Effector CD8-positive, alpha-beta T cell (primary cell): ENCODE data around the gene JPT2.
"Not testable (repeated sequence)": the region's sequence is repeated elsewhere in the genome, so short reads cannot be mapped to it uniquely, and the experiment has no call there.

Experiments used
- DNase-seq: peaks from one replicate; lab custom pipeline; 2025; lab: John Stamatoyannopoulos, UW

The JPT2 gene

DNA sequence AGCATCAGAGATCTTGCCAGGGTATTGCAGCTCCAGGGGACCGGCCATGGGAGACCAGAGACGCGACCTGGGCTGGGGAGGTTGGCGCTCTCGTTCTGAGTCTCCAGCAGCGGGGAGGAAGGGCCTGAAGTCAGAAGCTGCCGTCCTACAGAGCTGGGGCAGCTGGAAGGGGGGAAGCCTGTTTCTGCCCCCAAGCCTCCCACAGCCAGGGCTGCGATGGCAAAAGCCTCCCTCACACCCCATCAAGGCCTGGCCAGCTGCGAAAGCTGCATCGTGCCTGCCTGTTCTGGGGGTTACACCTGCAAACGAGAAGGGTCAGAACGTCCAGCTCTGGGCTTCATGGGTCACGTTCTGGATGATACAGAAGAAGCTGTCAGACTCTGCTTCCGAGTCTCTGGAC, 54.0 kb downstream of the JPT2 start:
- no peak for DNase-seq

DNA sequence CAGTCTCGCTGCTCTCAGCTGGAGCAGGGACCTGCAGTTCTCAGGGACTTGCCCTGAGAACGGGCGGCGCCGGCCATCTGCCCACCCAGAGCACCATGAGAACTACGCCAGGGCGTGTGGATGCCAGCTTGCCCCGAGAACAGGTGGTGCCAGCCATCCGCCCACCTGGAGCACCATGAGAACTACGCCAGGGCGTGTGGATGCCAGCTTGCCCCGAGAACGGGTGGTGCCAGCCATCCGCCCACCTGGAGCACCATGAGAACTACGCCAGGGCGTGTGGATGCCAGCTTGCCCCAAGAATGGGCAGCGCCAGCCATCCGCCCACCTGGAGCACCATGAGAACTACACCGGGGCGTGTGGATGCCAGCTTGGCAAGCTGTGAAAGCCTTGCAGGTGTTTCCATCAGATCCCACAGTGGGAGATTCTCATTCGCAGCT, 54.5 kb downstream of the JPT2 start:
- not testable (repeated sequence) for DNase-seq

DNA sequence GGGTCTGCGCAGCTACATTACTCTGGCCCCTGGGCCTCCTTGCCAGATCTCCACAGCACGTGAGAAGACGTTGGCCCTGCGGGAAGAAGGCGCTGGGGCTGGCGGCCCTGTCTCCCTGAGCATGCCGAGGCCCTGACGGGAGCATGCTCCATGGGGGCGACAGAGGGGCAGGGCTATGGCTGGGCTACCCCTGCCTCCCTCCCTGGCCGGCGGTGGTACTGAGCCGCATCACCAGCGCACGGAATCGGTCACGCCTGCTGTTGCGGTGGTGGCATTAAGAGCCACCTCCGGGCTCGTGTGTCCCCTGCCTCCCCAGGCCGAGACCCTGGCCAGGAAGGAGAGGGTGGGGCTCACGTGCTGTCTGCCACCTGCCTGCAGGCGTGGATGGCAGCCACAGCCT, 56.0 kb downstream of the JPT2 start:
- no peak for DNase-seq

DNA sequence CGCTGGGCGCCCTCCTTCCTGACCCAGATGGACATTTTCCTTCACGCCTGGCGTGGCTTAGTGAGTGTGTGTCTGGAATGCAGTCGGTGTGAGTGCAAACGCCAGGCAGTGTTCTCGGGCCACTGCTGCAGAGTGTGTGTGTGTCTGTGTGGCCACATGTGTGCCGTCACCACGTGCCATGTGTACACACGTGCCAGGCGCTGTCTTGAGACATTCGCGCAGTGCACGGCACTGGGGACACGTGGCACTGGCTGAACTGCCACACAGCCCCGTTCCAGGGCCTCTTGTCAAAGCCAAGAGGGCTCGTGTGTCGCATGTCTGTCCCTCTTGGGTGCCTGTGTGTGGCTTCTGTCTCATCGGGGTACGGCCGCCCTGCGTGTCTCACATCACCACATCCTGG, 56.7 kb downstream of the JPT2 start:
- DNase-seq: no peak

DNA sequence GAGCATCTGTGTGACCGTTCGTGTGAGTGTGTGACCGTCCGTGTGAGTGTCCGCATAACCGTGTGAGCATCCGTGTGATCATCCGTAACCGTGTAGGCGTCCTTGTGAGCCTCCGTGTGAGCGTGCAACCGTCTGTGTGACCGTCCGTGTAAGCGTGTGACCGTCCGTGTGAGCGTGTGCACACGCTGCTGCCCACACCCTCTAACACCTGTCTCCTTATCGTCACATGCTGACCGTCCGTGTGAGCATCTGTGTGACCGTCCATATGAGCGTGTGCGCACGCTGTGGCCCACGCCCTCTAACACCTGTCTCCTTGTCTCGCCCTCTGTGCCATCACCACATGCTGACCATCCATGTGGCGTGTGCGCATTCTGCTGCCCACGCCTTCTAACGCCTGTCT, 62.2 kb downstream of the JPT2 start:
- DNase-seq: no peak

DNA sequence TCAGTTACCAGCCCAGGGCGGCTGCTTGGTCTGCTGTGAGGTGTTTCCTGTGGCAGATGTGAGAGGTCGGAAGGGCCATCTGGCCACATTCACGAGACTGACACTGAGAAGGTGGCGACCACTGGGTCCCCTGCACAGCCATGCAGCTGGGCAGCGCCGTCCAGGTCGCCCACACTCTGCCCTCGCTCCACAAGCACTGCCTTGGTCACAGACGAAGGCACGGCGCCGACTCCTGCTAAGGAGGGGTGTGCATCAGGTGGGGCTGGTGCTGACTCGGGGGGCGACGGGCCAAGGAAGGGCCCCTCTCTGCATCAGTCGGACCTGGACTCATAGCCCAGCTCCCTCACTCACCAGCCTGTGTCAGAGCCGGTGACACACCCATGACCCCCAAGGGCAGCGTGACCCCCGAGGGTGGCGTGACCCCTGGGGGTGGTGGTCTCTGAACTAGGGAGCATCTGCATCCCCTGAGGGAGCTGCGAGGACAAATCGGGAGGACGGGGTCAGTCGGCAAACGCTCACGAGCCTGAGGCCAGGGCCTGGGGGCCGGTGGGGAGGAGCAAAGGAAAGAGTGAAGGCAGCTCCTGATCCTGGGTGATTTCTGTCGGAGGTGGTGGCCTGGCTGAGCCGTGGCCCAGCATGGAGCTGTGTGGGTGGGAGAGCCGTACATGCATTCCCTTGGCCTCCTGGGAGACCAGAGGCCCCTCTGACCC, 62.9 kb downstream of the JPT2 start:
- no peak for DNase-seq

DNA sequence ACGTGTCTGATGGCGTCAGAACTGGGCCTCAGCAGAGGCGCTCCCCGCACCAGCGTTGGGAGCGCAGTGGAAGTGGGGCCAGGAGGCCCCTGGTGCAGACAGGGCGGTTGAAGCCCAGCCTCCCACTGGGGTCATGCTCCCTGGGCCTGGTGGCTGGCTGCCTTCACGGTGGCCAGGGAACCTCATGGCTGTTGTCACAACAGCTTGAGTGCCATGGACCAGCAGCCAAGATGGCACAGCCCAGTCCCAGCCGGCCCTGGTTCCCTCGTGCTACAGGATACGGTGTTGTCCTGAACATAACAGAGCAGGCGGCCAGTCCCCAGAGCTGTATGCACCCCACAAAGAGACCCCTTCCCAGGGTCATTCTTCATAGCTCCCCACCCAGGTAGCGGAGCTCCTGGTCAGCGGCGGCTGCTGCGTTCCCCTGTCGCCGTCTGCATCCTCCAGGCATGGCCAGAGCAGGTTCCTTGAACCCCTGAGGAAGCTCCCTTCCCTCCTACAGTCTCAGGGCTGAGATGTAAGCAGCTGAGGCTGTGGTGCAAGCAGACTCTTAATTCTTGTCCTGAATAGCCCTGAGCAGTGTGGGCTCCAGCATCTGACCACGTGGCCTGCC, 63.6 kb downstream of the JPT2 start:
- no peak for DNase-seq

DNA sequence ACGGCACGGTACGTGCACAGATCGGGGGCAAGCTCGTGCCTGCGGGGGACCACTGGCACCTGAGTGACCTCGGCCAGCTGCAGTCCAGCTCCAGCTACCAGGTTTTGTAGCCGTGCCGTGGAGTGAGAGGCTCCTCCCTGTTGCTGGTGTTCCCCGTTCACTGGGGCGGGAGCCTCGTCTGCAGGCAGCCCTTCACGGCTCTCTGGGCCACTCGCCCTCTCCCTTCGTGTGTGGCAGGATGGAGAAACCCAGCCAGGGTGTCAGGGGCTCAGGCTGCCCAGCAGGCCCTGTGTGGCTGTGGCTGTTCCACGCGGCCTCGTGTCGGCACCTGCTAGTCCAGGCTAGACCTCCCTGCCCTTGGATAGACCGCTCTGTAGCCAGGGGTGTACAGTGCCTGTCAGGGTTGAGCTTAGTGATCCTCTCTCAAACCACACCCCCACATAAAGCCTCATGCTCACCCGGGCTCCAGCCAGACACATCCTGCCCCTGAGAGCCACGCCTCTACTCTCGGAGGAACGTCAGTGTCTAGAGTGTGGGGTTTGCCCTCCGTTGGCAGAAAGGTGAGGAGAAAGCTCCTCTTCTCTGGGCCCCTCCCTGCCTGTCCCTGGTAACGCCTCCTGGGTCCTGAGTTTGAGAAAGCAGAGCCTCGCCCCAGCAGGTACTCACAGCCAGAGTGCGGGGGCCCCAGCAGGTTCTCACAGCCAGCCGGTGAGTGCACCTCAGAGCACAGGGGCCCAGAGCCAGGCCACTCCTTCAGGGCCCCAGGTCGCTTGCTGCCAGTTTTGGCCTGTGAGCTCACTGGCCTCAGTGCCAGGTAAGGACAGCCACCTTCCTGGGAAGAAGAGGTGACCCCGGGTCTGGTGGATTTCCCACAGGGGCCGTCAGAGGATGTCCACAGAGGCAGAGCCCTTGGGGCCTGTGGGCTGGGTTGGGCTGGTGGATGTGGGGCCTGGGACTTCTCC, 65.6 kb downstream of the JPT2 start:
- no peak for DNase-seq

DNA sequence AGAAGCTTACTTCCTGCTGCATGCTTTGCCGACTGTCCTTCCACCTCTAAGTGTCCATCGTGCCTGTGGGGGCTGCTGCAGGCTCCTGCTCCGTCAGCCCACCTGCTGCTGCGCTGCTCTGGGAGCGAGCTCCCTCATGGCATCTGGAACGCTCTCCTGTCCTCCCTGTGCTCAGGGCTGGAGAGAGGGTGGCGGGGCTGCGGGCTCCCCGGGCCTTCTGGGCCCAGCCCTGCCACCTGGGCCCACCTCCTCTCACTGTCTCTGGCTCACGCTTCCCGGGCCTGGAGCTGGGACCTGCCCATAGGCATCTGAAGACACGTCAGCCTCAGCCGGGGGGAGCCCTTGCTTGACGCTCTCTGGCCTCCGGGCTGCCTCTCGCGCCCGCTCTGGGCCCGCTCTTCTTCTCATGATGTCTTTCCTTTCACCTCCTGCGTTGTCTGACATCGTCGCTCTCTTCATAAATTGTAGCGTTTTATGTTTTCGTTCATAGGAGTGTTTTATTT, 66.3 kb downstream of the JPT2 start:
- no peak for DNase-seq

DNA sequence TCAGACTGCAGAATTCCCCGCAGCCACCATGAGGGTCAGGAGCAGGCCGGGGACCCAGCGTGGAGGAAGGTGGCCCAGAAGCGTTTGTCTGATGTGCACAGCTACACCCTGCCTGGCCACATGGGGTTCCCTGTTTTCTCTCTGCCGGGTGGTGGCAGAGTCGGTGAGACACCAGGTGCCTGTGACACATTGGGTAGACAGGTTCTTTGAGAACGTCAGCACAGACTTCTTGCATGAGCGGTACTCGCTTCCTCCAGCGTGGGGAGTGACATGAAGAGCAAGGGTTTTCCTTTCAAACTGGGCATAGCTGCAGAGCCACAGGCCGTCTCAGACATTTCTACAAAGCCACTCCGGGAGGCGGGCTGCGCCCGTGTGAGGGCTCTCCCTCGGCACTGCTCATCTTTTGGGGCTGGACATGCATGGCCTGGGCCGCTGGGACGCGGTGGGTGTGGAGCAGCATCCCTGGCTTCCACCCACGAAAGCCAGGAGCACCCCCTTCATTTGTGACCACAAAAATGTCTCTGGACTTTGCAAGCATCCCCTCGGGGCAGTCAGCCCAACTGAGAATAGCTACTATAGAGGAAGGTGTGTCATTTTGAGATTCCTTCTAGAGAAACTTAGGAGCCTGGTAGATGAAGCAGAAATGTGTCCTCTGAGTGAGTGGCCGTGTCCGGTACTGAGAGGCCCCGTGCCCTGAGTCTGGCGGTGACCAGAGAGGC, 67.3 kb downstream of the JPT2 start:
- no peak for DNase-seq

DNA sequence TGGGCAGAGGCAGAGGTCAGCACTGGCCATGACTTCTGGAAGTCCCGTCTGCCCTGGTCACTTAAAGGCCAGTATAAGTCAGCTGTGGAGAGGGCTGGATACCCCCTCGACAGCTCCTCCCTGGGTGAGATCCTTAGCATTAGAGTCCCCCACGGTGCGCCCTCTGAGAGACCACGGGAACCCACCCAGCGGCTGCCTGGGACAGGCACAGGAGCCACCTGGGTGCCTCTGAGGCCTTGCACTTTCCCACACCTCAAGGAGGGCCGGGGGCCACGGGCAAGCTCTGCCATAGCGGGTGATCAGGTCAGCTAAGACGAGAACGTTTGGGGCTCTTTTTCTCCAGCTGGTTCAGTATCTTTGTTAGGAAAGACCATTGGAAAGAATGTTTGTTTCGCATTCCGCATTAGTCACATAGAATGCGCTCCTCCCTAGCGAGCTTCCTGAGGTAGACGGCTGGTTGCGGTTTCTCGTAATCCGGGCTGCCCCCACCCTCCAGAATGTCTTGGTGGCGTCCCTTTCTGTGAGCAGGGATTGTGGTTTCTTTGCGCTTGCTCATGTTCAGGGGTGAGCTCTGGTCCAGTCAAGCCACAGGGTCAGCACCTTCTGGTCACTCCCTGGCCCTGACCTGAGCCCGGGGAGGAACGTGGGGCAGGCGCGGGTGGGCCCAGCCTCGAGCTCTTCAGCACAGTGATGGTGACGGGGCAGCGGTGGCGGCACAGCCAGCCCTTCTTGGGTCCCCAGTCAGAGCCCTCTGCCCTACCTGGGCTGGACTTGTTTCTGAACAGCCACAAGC, 68.0 kb downstream of the JPT2 start:
- no peak for DNase-seq

DNA sequence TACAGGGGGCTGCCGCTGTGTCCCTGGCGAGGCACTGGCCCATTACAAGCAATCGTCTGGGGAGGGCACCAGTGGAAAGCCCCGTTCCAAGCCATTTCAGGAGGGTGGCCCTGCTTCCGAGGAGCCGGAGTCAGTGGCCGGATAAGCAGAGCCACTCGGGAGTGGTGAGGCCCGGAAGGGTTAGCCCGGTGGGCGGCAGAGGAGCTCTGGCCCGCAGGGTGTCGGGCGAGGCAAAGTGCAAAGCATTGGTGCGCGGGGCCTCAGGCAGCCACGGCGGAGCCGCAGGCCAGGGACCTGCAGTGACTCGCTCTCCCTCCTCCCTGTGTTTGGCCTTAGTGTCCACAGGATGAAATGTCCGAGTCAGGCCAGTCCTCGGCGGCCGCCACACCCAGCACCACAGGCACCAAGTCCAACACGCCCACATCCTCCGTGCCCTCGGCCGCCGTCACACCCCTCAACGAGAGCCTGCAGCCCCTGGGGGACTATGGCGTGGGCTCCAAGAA, 68.7 kb downstream of the JPT2 start:
- DNase-seq: no peak

DNA sequence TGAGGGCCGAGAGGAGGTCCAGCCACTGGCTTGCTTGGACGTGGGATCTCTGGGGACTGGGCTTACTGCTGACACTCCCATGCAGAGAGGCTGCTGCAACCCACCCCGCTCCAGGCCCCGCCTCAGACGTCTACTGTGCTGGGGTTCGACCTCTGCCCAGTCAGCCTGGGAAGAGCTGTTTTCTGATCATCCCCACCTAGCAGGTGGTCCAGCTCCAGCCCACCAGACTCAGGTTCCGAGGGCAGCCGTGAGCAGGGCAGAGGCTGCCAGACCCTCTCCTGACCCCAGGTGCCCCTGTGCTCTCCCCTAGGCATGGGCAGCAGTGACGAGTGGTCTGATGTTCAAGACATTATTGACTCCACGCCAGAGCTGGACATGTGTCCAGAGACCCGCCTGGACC, 69.9 kb downstream of the JPT2 start:
- no peak for DNase-seq

DNA sequence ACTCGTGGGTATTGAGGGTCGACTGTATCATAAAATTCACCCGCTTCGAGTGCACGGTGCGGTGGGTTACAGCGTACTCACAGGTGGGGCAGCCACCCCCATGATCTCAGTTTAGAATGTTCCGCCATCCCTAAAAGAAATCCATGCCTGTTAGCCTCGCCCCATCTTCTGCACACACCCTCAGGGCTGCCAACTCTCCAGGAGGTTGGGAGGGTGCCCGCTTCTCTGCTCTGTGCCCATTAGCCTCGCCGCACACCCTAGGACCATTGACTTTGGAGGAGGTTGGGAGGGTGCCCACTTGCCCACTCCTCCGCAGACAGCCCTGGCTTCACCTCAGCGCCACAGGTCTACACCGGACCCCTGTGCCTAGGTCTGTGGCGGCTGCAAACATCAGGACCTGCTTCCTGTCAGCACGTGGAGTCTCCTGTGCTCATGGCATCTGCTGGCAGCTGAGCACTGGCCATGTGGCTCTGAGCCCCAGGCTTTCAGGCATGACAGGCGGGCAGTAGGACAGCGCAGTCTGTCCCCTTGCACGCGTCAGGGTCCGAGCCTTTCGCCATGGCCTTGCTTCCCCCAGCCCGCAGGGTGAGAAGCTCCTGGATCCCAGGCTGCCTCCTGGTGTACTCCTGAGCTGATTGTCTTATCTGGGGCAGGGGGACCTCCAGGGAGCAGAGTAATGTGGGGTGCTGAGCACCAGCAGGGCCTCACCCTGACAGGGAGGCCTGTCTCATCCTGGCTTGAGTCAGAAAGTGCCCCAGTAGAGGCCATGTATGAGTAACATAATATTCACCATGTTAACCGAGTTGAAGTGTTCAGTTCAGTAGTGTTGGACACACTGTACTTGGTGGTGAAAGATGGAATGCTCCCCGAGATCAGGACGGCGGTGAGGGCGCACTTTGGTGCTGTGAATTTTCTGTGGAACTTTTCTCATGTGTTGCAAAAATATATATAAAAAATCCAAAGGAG, 71.4 kb downstream of the JPT2 start:
- no peak for DNase-seq
